HUES6 (cell line): ENCODE measurements around the gene PRSS3.
"Not testable (repeated sequence)": the region's sequence is repeated elsewhere in the genome, so short reads cannot be mapped to it uniquely, and the experiment has no call there.

Experiments
- H3K27ac ChIP-seq: 2 replicates; pipeline ENCODE4 v1.7.0; 2013; ENCODE audit warnings: low read depth, mild to moderate bottlenecking, low read length, inconsistent platforms
- H3K27me3 ChIP-seq: 2 replicates; pipeline ENCODE4 v1.6.1; 2013; ENCODE audit warnings: low read length; ENCODE audit not compliant: control insufficient read depth, insufficient read depth
- H3K36me3 ChIP-seq: 2 replicates; pipeline ENCODE4 v1.6.1; 2013; ENCODE audit warnings: low read length; ENCODE audit not compliant: control insufficient read depth, insufficient read depth
- H3K4me1 ChIP-seq: 2 replicates; pipeline ENCODE4 v1.6.1; 2013; ENCODE audit warnings: low read length; ENCODE audit not compliant: control insufficient read depth, insufficient read depth
- H3K4me3 ChIP-seq: 2 replicates; pipeline ENCODE4 v1.5.1; 2013; ENCODE audit warnings: low read depth, low read length
- H3K9ac ChIP-seq: one replicate; pipeline ENCODE4 v1.6.1; 2013; ENCODE audit warnings: mild to moderate bottlenecking, low read length
- H3K9me3 ChIP-seq: 2 replicates; pipeline ENCODE4 v1.6.1; 2013; ENCODE audit warnings: low read depth, low read length; ENCODE audit not compliant: control insufficient read depth, insufficient read depth

PRSS3 gene

GRCh38 chr9:33787839-33788238, 7.5 kb upstream of the PRSS3 start:
- Histone ChIP-seq H3K27me3 (no peaks in the 10 kb centered on the region), H3K9ac (no peak overlapping the region), H3K36me3 (no peaks in the 10 kb centered on the region), H3K27ac (no peak overlapping the region), H3K4me3 (no peak overlapping the region), H3K9me3 (no peaks in the 10 kb centered on the region), H3K4me1 (no peaks in the 10 kb centered on the region)

GRCh38 chr9:33789429-33789828, 5.9 kb upstream of the PRSS3 start:
- not testable (repeated sequence) for H3K27ac ChIP-seq, H3K9me3 ChIP-seq, H3K9ac ChIP-seq, H3K36me3 ChIP-seq, H3K27me3 ChIP-seq, H3K4me3 ChIP-seq, H3K4me1 ChIP-seq

- H3K27ac ChIP-seq, result no peak overlapping the region
- no peaks in the 10 kb centered on the region for H3K27me3 ChIP-seq
- no peaks in the 10 kb centered on the region for H3K36me3 ChIP-seq
- no peak overlapping the region for H3K4me3 ChIP-seq
- H3K4me1 ChIP-seq, result peaks cover 3% of the 10 kb centered on the region; the same call in 1 of the 2 replicates
- no peaks in the 10 kb centered on the region for H3K9me3 ChIP-seq
- no peak overlapping the region for H3K9ac ChIP-seq
These were observed 4.2 kb upstream of the PRSS3 start for GRCh38 chr9:33791117-33791516.

GRCh38 chr9:33793496-33793895, 1.9 kb upstream of the PRSS3 start:
- peaks cover 16% of the 10 kb centered on the region for H3K4me1 ChIP-seq
- not testable (repeated sequence) for H3K9me3 ChIP-seq, H3K27ac ChIP-seq, H3K4me3 ChIP-seq, H3K36me3 ChIP-seq, H3K9ac ChIP-seq, H3K27me3 ChIP-seq

- Histone ChIP-seq H3K9me3 (no peaks in the 10 kb centered on the region), H3K36me3 (no peaks in the 10 kb centered on the region), H3K4me3 (no peak overlapping the region), H3K27ac (no peak overlapping the region), H3K4me1 (peaks cover 16% of the 10 kb centered on the region), H3K27me3 (no peaks in the 10 kb centered on the region), H3K9ac (no peak overlapping the region)
These were observed 801 bp upstream of the PRSS3 start for GRCh38 chr9:33794560-33794959.

- no peaks in the 10 kb centered on the region for H3K36me3 ChIP-seq
- H3K9me3 ChIP-seq, result no peaks in the 10 kb centered on the region
- H3K4me3 ChIP-seq, result no peak overlapping the region
- no peak overlapping the region for H3K9ac ChIP-seq
- H3K27ac ChIP-seq, result no peak overlapping the region
- H3K4me1 ChIP-seq, result peaks cover 16% of the 10 kb centered on the region
- H3K27me3 ChIP-seq, result no peaks in the 10 kb centered on the region
These were observed 458 bp downstream of the PRSS3 start for GRCh38 chr9:33795819-33796218.

GRCh38 chr9:33796679-33797078, 1.3 kb downstream of the PRSS3 start:
- not testable (repeated sequence) for H3K27ac ChIP-seq, H3K4me3 ChIP-seq, H3K9me3 ChIP-seq, H3K27me3 ChIP-seq, H3K36me3 ChIP-seq, H3K9ac ChIP-seq
- peaks cover 16% of the 10 kb centered on the region for H3K4me1 ChIP-seq

GRCh38 chr9:33797837-33798236, 2.5 kb downstream of the PRSS3 start:
- Histone ChIP-seq H3K4me3 (no peak overlapping the region), H3K4me1 (peaks cover 16% of the 10 kb centered on the region), H3K27me3 (no peaks in the 10 kb centered on the region), H3K9ac (no peak overlapping the region), H3K9me3 (no peaks in the 10 kb centered on the region), H3K36me3 (no peaks in the 10 kb centered on the region), H3K27ac (no peak overlapping the region)

- H3K27me3 ChIP-seq, result no peaks in the 10 kb centered on the region
- H3K4me3 ChIP-seq, result no peak overlapping the region
- no peaks in the 10 kb centered on the region for H3K9me3 ChIP-seq
- no peak overlapping the region for H3K27ac ChIP-seq
- no peak overlapping the region for H3K9ac ChIP-seq
- no peaks in the 10 kb centered on the region for H3K36me3 ChIP-seq
- H3K4me1 ChIP-seq, result peaks cover 16% of the 10 kb centered on the region
These were observed 3.2 kb downstream of the PRSS3 start for GRCh38 chr9:33798545-33798944.

GRCh38 chr9:33799928-33800704, 4.8 kb downstream of the PRSS3 start:
- H3K4me3 ChIP-seq, result no peak overlapping the region
- no peaks in the 10 kb centered on the region for H3K27me3 ChIP-seq
- no peak overlapping the region for H3K9ac ChIP-seq
- H3K27ac ChIP-seq, result no peak overlapping the region
- no peaks in the 10 kb centered on the region for H3K36me3 ChIP-seq
- H3K4me1 ChIP-seq, result peaks cover 16% of the 10 kb centered on the region
- no peaks in the 10 kb centered on the region for H3K9me3 ChIP-seq

- Histone ChIP-seq H3K27me3 (no peaks in the 10 kb centered on the region), H3K27ac (no peak overlapping the region), H3K4me1 (peaks cover 15% of the 10 kb centered on the region), H3K9me3 (no peaks in the 10 kb centered on the region), H3K9ac (no peak overlapping the region), H3K4me3 (no peak overlapping the region), H3K36me3 (no peaks in the 10 kb centered on the region)
These were observed 5.5 kb downstream of the PRSS3 start for GRCh38 chr9:33800886-33801285.
